Liver (tissue), 9 donors: ENCODE results near the gene WWOX. TPM values are rescaled to one million over a fixed set of nuclear protein-coding genes. Genes with fewer than 3 reads are reported as not detected.
A peak's percentile ranks its signal among the peaks of the same experiment; 100 is the strongest.

Experiments used
- DNase-seq: peaks from one replicate; pipeline ENCODE4 v3.0.0-alpha.2; 2017; ENCODE audit warnings: low spot score
- H3K27ac ChIP-seq, 2 donors: one replicate each; pipeline ENCODE4 v1.7.0; 2013; ENCODE audit warnings: inconsistent platforms in 2 of 2, low read length in 2 of 2, control low read depth in 1 of 2, low read depth in 1 of 2, mild to moderate bottlenecking in 1 of 2
- H3K27me3 ChIP-seq, 4 donors: one replicate each; pipeline versions ENCODE4 v1.6.1 to v1.7.0; 2013; ENCODE audit warnings: low read length in 3 of 4, inconsistent platforms in 1 of 4, mild to moderate bottlenecking in 1 of 4, moderate library complexity in 1 of 4; ENCODE audit not compliant: control insufficient read depth in 4 of 4, insufficient read depth in 4 of 4
- H3K36me3 ChIP-seq, 4 donors: one replicate each; pipeline versions ENCODE4 v1.6.1 to v1.7.0; 2013; ENCODE audit warnings: low read length in 3 of 4, mild to moderate bottlenecking in 3 of 4, low read depth in 1 of 4, moderate library complexity in 1 of 4; ENCODE audit not compliant: control insufficient read depth in 4 of 4, insufficient read depth in 3 of 4
- H3K4me1 ChIP-seq, 4 donors: one replicate each; pipeline versions ENCODE4 v1.6.1 to v1.7.0; 2013; ENCODE audit warnings: low read length in 3 of 4, mild to moderate bottlenecking in 3 of 4, moderate library complexity in 1 of 4; ENCODE audit not compliant: control insufficient read depth in 4 of 4, insufficient read depth in 4 of 4
- H3K4me3 ChIP-seq, 3 donors: one replicate each; pipeline versions ENCODE4 v1.6.1 to v1.7.0; 2013; ENCODE audit warnings: low read length in 3 of 3, control low read depth in 1 of 3, low read depth in 1 of 3, mild to moderate bottlenecking in 1 of 3
- H3K9ac ChIP-seq, 2 donors: one replicate each; pipeline ENCODE4 v1.7.0; 2013; ENCODE audit warnings: low read length in 2 of 2, mild to moderate bottlenecking in 2 of 2, moderate library complexity in 2 of 2, control low read depth in 1 of 2, low read depth in 1 of 2
- H3K9me3 ChIP-seq, 4 donors: one replicate each; pipeline versions ENCODE4 v1.6.1 to v1.7.0; 2013; ENCODE audit warnings: low read length in 3 of 4; ENCODE audit not compliant: control insufficient read depth in 4 of 4
- FOXA1 ChIP-seq: IDR thresholded peaks from 2 replicates; pipeline ENCODE4 v1.6.1; 2016; ENCODE audit warnings: antibody characterized with exemption
- GABPA ChIP-seq, 2 donors: IDR thresholded peaks in 1 of 2; conservative IDR thresholded peaks in 1 of 2; 2 replicates each; pipeline ENCODE4 v1.6.1; 2016; ENCODE audit warnings: antibody characterized with exemption in 2 of 2, mild to moderate bottlenecking in 1 of 2, moderate library complexity in 1 of 2
- HNF4A ChIP-seq, 2 donors: conservative IDR thresholded peaks; 2 replicates each; pipeline ENCODE4 v1.6.1; 2016; ENCODE audit warnings: antibody characterized with exemption in 2 of 2, mild to moderate bottlenecking in 2 of 2
- HNF4G ChIP-seq: IDR thresholded peaks from 2 replicates; pipeline ENCODE4 v1.6.1; 2016; ENCODE audit warnings: antibody characterized with exemption
- JUND ChIP-seq, 2 donors: IDR thresholded peaks; 2 replicates each; pipeline ENCODE4 v1.6.1; 2016; ENCODE audit warnings: antibody characterized with exemption in 2 of 2
- NR2F2 ChIP-seq: IDR thresholded peaks from 2 replicates; pipeline ENCODE4 v1.6.1; 2016; ENCODE audit warnings: antibody characterized with exemption
- RXRA ChIP-seq, 2 donors: IDR thresholded peaks; 2 replicates each; pipeline ENCODE4 v1.6.1; 2017 to 2018; ENCODE audit warnings: antibody characterized with exemption in 2 of 2, mild to moderate bottlenecking in 1 of 2
- SP1 ChIP-seq: IDR thresholded peaks from 2 replicates; pipeline ENCODE4 v1.6.1; 2018; ENCODE audit warnings: antibody characterized with exemption, mild to moderate bottlenecking
- YY1 ChIP-seq: IDR thresholded peaks from 2 replicates; pipeline ENCODE4 v1.6.1; 2016; ENCODE audit warnings: antibody characterized with exemption, mild to moderate bottlenecking
- WGBS: extraction: QIAGEN DNeasy Blood & Tissue Kit; methylation state at CpG from one replicate; pipeline ENCODE4 v1.1.7; 2013; 5-methylcytosine and 5-hydroxymethylcytosine counted together
- polyA plus RNA-seq, 2 donors: library from polyadenylated mRNA; stranded (reverse) in 1 of 2; unstranded in 1 of 2; fragments of 200-250 nt in 1 of 2; fragments of >200 nt in 1 of 2; fragmentation: Nextera tagmentation in 1 of 2; extraction: Ambion mirVana in 1 of 2; gene quantifications; one replicate each; pipeline versions ENCODE4 v1.2.1 to v1.2.3, GENCODE V29; 2013 to 2015
- total RNA-seq, 2 donors: library from RNA; depleted of rRNA; stranded (reverse); fragments of >200 nt; gene quantifications; one replicate each; pipeline ENCODE4 v1.2.3, GENCODE V29; 2014
- TF ChIP-seq, protein P1 (sequence below): IDR thresholded peaks from 2 replicates; pipeline ENCODE4 v1.6.1; 2016; ENCODE audit warnings: antibody characterized with exemption, mild to moderate bottlenecking
- TF ChIP-seq, protein P2 (sequence below): IDR thresholded peaks from 2 replicates; pipeline ENCODE4 v1.6.1; 2016; ENCODE audit warnings: antibody characterized with exemption
- TF ChIP-seq, protein P3 (sequence below): fragments of 150-350 bp; IDR thresholded peaks from 2 replicates; pipeline ENCODE4 v1.5.1; 2017; ENCODE audit warnings: improper control_type of control experiment, low read depth, low read length; ENCODE audit not compliant: missing input control
- donor health status: healthy.
- donor health status: healthy.
- donor health status: healthy.
- donor health status: healthy.
- donor health status: healthy.

Gene WWOX
- total and polyA plus RNA-seq, 4 donors = 9.8 to 46.0 (median 15.3) TPM

DNA sequence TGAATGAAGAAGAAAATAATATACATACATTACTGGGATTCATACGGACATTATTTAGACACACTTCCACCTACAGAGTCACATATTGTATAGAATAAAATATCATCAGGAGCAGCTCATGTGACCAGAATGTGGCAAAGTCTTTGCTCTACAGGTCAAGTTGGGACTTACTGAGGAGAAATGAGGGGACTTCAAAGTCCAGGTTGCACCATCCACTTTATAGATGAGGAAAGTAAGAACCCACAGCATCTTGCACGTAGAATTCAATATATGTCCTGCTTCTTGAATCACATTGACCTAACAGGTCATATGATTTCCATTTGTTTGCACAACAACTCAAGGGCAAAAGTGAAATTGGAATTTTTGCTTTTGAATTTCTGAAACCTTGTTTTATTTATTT lies 524.3 kb downstream of the WWOX start:
- H3K27ac ChIP-seq = no peak overlapping the region
- H3K4me3 ChIP-seq = no peak overlapping the region
- peaks cover 0 to 3% (median 0%) of the 10 kb centered on the region in 4 donors for H3K4me1 ChIP-seq
- no peak for DNase-seq
- WGBS = 71% methylated on average over 2 of the region's 2 CpGs
- no peaks in the 10 kb centered on the region for H3K36me3 ChIP-seq
- TF ChIP-seq HNF4A (conservative IDR thresholded peaks at IDR 0.05) (peak; percentile 31 to 64), FOXA1 (no peak), HNF4G (no peak), RXRA (IDR thresholded peaks at IDR 0.05) (peak; percentile 8 to 14)
- H3K9ac ChIP-seq = no peak overlapping the region
- H3K27me3 ChIP-seq = no peaks in the 10 kb centered on the region
- H3K9me3 ChIP-seq = peaks cover 0 to 6% (median 1%) of the 10 kb centered on the region in 4 donors

- WGBS = 81% methylated on average over 2 of the region's 2 CpGs
- Histone ChIP-seq H3K9ac (no peak overlapping the region), H3K27me3 (no peaks in the 10 kb centered on the region), H3K27ac (no peak overlapping the region), H3K4me3 (no peak overlapping the region), H3K36me3 (no peaks in the 10 kb centered on the region), H3K4me1 (peaks cover 0 to 3% (median 0%) of the 10 kb centered on the region in 4 donors), H3K9me3 (peaks cover 0 to 6% (median 1%) of the 10 kb centered on the region in 4 donors)
- no peak for TF ChIP-seq NR2F2
- TF ChIP-seq FOXA1 = no peak
- no peak for DNase-seq
Observed at GRCh38 chr16:78624366-78624765, 524.9 kb downstream of the WWOX start.

- no peaks in the 10 kb centered on the region for H3K27me3 ChIP-seq
- WGBS = 84% methylated on average over 8 of the region's 8 CpGs
- H3K27ac ChIP-seq = no peak overlapping the region
- no peak for DNase-seq
- H3K4me3 ChIP-seq = no peak overlapping the region
- peaks cover 0 to 4% (median 0%) of the 10 kb centered on the region in 4 donors for H3K9me3 ChIP-seq
- no peaks in the 10 kb centered on the region for H3K36me3 ChIP-seq
- H3K9ac ChIP-seq = no peak overlapping the region
- peaks cover 0 to 3% (median 0%) of the 10 kb centered on the region in 4 donors for H3K4me1 ChIP-seq
- TF ChIP-seq JUND (IDR thresholded peaks at IDR 0.05) (no peak), FOXA1 (no peak), HNF4A (conservative IDR thresholded peaks at IDR 0.05) (no peak), YY1 (no peak), RXRA (IDR thresholded peaks at IDR 0.05) (no peak), GABPA (IDR thresholded peaks at IDR 0.05 in 1 of 2, conservative IDR thresholded peaks at IDR 0.05 in 1 of 2) (no peak), HNF4G (no peak), SP1 (no peak)
- TF ChIP-seq, protein P1, sequence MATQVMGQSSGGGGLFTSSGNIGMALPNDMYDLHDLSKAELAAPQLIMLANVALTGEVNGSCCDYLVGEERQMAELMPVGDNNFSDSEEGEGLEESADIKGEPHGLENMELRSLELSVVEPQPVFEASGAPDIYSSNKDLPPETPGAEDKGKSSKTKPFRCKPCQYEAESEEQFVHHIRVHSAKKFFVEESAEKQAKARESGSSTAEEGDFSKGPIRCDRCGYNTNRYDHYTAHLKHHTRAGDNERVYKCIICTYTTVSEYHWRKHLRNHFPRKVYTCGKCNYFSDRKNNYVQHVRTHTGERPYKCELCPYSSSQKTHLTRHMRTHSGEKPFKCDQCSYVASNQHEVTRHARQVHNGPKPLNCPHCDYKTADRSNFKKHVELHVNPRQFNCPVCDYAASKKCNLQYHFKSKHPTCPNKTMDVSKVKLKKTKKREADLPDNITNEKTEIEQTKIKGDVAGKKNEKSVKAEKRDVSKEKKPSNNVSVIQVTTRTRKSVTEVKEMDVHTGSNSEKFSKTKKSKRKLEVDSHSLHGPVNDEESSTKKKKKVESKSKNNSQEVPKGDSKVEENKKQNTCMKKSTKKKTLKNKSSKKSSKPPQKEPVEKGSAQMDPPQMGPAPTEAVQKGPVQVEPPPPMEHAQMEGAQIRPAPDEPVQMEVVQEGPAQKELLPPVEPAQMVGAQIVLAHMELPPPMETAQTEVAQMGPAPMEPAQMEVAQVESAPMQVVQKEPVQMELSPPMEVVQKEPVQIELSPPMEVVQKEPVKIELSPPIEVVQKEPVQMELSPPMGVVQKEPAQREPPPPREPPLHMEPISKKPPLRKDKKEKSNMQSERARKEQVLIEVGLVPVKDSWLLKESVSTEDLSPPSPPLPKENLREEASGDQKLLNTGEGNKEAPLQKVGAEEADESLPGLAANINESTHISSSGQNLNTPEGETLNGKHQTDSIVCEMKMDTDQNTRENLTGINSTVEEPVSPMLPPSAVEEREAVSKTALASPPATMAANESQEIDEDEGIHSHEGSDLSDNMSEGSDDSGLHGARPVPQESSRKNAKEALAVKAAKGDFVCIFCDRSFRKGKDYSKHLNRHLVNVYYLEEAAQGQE = no peak
- TF ChIP-seq, protein P2, sequence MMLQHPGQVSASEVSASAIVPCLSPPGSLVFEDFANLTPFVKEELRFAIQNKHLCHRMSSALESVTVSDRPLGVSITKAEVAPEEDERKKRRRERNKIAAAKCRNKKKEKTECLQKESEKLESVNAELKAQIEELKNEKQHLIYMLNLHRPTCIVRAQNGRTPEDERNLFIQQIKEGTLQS = no peak
- TF ChIP-seq, protein P3, sequence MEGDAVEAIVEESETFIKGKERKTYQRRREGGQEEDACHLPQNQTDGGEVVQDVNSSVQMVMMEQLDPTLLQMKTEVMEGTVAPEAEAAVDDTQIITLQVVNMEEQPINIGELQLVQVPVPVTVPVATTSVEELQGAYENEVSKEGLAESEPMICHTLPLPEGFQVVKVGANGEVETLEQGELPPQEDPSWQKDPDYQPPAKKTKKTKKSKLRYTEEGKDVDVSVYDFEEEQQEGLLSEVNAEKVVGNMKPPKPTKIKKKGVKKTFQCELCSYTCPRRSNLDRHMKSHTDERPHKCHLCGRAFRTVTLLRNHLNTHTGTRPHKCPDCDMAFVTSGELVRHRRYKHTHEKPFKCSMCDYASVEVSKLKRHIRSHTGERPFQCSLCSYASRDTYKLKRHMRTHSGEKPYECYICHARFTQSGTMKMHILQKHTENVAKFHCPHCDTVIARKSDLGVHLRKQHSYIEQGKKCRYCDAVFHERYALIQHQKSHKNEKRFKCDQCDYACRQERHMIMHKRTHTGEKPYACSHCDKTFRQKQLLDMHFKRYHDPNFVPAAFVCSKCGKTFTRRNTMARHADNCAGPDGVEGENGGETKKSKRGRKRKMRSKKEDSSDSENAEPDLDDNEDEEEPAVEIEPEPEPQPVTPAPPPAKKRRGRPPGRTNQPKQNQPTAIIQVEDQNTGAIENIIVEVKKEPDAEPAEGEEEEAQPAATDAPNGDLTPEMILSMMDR = no peak
Observed at GRCh38 chr16:78628461-78629045, 529.1 kb downstream of the WWOX start.
